NCI-H2196 (cell line): ENCODE results near the gene ASAP2.
"Not testable (repeated sequence)": the region's sequence is repeated elsewhere in the genome, so short reads cannot be mapped to it uniquely, and the experiment has no call there.

Experiments
- DNase-seq: peaks from one replicate; lab custom pipeline; 2025; ENCODE audit not compliant: unreplicated experiment; lab: John Stamatoyannopoulos, UW

ASAP2 gene

GRCh38 chr2:9210030-9210429, 3.4 kb downstream of the ASAP2 start:
- no peak for DNase-seq

DNA sequence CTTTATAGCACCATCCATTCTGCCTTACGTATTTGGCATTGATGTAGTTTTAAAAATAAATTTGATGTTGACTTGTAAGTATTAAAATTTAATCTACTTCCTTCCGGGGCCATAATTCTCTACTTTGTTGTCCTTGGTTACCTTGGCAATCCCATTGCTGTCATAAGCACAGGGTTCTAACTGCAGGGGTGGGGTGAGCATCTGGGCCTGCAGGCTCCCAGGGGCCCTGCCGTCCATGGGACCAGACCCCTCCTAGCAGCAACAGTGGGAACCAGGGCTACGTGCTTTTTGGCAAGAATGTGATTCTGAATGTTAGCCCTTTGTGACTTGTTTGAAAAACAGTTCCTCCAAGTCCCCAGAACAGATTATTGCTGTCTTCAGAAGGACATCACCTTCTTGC, 4.9 kb downstream of the ASAP2 start:
- no peak for DNase-seq

- DNase-seq, result no peak
These were observed 5.5 kb downstream of the ASAP2 start for GRCh38 chr2:9212010-9212635.

GRCh38 chr2:9212661-9213411, 6.2 kb downstream of the ASAP2 start:
- no peak for DNase-seq

- no peak for DNase-seq
These were observed 7.0 kb downstream of the ASAP2 start for GRCh38 chr2:9213477-9214051.

DNA sequence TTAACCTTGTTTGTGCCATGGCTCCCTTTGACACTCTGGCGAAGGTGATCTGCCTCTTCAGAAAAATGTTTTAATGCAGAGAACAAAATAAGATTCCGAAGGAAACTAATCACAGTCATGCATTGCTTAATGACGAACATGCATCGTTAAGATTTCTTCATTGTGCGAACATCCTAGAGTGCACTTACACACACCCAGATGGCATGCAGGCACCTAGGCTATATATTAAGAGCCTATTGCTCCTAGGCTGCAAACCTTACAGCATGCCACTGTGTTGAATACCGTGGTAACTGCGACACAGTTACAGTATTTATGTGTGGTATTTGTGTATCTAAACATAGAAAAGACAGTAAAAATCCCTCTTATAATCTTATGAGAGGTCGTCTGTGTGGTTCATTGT, 8.3 kb downstream of the ASAP2 start:
- no peak for DNase-seq

DNA sequence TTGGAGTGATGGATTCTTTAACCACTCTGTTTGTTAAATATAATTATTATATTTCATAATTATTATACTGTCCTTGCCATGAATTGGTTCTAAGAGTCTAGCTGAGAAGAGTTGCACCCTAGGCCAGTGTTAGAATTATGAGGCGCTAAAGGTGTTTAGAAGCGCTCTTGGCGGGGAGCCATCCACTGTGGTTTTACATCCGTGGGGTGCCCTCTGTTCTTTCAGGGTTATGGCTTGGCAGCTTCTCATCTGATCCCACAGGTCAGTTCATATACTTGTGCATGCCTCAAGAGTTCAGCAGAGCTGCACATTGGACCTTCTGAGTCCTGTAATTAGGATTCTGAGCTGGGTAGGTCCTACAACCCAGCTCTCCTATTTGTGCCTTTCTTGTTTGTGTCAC, 9.1 kb downstream of the ASAP2 start:
- no peak for DNase-seq

- DNase-seq, result not testable (repeated sequence)
These were observed 9.5 kb downstream of the ASAP2 start for GRCh38 chr2:9216143-9216542.

DNA sequence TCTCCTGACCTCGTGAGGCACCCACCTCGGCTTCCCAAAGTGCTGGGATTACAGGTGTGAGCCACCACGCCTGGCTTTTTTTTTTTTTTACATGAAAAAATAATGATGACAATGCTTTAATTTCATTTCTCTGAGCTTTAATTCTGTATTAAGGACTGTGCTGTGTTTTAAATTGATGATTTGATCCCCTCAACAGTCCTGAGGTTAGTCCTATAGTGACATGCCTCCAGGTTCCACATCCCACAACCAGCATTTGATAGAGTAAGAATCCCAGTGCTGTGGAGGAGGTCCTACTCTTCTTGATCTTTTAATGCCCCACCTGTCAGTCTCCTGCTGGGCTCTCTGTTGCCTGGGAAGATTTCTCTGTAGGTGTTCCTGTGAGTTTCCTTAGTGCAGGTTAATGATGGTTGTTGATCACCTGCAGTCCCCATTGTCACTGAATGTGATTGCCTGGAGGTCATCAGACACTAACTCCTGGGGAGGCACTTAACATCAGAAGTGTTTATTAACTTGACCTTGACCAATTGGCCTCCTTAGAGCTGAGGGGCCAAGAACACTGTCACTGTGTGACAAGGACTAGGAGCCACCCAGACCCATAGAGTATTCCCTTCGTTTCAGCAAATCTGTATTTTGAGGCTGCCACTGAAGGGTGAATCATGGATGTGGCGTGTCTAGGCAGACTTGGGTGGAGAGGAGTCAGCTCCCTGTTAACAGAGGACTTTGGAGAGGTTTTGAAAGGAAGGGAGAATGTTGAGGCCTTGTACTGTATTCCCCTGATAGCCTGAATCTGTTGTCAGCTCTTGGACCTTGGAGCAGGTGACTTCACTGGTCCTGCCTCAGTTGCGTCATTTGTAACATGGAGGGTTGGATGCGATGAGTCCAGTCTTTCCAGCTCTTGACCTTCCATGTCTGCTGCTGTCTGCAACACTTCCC, 11.5 kb downstream of the ASAP2 start:
- DNase-seq, result no peak

DNA sequence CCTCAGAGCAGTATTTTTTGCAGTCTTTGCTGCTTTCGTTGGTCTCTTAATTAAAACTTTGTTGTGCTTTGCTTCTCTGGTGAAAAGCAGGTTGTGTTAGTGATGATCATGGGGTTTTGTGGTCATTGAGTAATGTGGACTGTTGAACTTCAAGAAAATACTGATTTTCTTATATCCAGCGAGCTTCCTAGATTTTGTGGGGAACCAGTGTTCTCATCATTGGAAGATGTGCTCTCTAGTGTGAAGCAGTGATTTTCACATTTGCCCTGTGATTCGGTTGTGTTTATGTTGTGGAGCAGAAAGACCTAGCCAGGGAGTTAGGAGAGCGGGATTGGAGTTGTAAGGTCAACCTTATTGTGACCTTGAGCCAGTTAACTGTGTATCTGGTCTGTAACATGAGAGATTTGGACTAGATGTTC, 12.4 kb downstream of the ASAP2 start:
- DNase-seq, result no peak

GRCh38 chr2:9220201-9220600, 13.6 kb downstream of the ASAP2 start:
- DNase-seq, result no peak

GRCh38 chr2:9221223-9221622, 14.6 kb downstream of the ASAP2 start:
- DNase-seq, result no peak

- no peak for DNase-seq
These were observed 15.8 kb downstream of the ASAP2 start for GRCh38 chr2:9222239-9222892.

- DNase-seq, result no peak
These were observed 16.3 kb downstream of the ASAP2 start for GRCh38 chr2:9222893-9223287.

- no peak for DNase-seq
These were observed 19.2 kb downstream of the ASAP2 start for GRCh38 chr2:9225806-9226205.

DNA sequence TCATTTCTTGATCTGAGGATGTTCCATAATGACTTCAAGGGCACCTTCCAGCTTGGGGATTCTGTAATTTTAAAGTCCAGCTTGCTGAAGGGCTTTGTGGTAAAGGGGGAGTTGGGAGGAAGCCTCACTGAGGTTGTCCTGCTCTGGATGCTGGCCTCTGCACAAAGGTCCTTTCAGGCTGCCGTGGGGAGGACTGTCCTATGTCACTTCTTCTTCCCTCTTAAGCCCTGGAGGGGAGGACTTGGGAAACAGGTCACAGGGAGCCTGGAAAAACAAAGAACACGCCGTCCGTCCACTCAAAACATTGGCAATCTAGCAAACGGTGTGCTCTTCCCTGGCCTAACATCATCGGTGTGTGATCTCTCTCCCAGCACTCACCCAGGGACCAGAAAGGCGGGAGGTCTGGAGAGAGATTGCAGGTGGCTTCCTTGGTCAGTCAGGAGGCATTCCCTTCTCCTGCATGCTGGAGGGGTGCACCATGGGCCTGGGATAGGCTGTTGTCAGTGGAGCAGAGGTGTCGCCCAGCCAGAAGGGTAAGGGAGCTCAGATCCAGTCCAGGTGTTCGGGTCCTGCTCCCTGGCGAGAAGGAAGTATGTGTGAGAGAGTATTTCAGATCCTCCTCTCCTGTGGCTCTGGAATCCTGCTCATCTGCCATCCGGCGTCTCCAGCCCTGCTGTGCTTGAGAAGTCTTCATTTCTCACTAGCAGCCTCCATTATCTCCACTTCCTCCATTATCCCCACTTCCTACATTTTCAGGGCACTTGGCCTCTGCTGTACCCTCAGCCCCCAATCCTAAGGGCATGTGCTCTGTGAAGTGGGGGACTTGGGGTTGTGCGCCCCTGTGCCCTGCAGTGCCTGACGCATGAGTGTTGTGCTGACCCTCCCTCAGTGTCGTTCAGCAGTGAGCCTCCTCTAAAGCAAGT, 20.1 kb downstream of the ASAP2 start:
- DNase-seq, result no peak

GRCh38 chr2:9228088-9228751, 21.6 kb downstream of the ASAP2 start:
- no peak for DNase-seq

- DNase-seq, result no peak
These were observed 22.3 kb downstream of the ASAP2 start for GRCh38 chr2:9228781-9229469.

- no peak for DNase-seq
These were observed 22.8 kb downstream of the ASAP2 start for GRCh38 chr2:9229470-9229820.
